ENCODE results near the gene TOM1.

TOM1 gene

DNA sequence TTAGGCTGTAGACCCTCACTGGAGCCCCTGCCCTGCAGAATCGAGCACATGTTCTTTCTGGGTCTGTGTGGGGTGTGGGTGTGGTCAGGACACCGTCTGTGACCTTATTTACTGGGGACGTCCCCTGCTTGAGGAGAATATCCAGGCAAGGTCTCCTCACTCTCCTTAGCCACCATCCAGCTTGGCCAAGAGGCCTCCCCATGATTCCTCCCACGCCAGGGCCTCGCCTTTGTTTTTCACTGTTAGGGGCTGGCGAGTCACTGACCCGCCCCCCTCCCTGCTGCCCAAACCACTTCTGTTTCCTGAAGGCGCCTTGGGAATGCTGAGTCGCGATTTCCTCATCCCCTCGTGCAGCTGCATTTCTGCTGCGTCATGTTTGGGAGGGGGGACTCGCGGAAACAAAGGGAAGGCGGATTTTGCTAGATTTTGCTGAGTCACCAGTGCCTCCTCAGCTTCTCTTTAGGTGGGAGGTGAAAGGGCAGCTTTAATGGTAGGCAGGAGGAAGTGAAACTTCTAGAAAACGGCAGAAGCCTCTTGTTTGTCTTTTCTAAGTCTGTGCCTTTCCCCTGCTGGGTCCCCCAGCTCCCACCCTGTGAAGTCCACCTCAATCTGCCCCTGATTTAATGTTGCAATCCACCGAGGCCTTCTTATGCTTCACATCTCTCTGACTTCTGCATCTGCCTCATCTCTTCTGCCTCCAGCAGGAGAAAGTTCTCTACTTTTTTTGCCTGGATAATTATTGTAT, 77.2 kb downstream of the TOM1 start:
- DNase-seq (ENCODE audit: insufficient read length, low spot score) (peak; percentile 63), FAIRE-seq (peak; percentile 88)
- TF ChIP-seq POU2F2 (IDR thresholded peaks at IDR 0.05; ENCODE audit: low read depth, low read length) (0 out of 2 replicates have a peak, but pooled peaks have one; percentile 50), POLR2A (IDR thresholded peaks at IDR 0.05; ENCODE audit: low read depth, low read length) (peak; percentile 50; the same call in 1 of the 2 replicates), PAX5 (IDR thresholded peaks at IDR 0.05; ENCODE audit: insufficient read depth, low read length, severe bottlenecking) (no peak), TAF1 (IDR thresholded peaks at IDR 0.05; ENCODE audit: low read depth, low read length) (no peak), SPI1 (IDR thresholded peaks at IDR 0.05; ENCODE audit: low read depth, low read length) (peak; percentile 100), POLR2AphosphoS5 (IDR thresholded peaks at IDR 0.05; ENCODE audit: low read depth, low read length) (no peak)

GRCh38 chr22:35377735-35378134, 78.0 kb downstream of the TOM1 start:
- DNase-seq (ENCODE audit: insufficient read length, low spot score) = no peak
- no peak for TF ChIP-seq TAF1 (IDR thresholded peaks at IDR 0.05; ENCODE audit: low read depth, low read length)
- TF ChIP-seq POLR2AphosphoS5 (IDR thresholded peaks at IDR 0.05; ENCODE audit: low read depth, low read length) = no peak
- no peak for TF ChIP-seq POU2F2 (IDR thresholded peaks at IDR 0.05; ENCODE audit: low read depth, low read length)
- TF ChIP-seq SPI1 (IDR thresholded peaks at IDR 0.05; ENCODE audit: low read depth, low read length) = no peak
- no peak for TF ChIP-seq POLR2A (IDR thresholded peaks at IDR 0.05; ENCODE audit: low read depth, low read length)
- FAIRE-seq = no peak

DNA sequence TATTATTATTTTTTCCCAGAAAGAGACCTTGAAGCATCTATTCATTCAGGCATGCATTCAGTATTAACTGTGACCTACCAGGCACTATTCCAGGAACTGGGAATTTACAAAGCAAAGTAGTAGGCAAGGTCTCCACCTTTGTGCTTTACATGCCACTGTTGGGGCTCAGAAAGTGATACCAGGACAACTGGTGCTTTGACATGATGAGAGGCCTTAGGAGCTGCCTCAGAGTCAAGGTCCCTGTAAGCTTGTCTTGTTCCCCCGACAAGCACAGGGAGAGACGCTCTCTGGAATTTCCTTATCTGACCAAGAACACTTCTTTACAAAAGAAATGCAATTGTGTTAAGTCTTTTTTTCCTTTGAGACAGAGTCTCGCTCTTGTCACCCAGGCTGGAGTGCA, 78.9 kb downstream of the TOM1 start:
- TF ChIP-seq TAF1 (IDR thresholded peaks at IDR 0.05; ENCODE audit: low read depth, low read length) (no peak), SPI1 (IDR thresholded peaks at IDR 0.05; ENCODE audit: low read depth, low read length) (no peak), PAX5 (IDR thresholded peaks at IDR 0.05; ENCODE audit: insufficient read depth, low read length, severe bottlenecking) (no peak), POU2F2 (IDR thresholded peaks at IDR 0.05; ENCODE audit: low read depth, low read length) (no peak), POLR2A (IDR thresholded peaks at IDR 0.05; ENCODE audit: low read depth, low read length) (no peak), POLR2AphosphoS5 (IDR thresholded peaks at IDR 0.05; ENCODE audit: low read depth, low read length) (no peak)
- no peak for FAIRE-seq
- no peak for DNase-seq (ENCODE audit: insufficient read length, low spot score)

- DNase-seq (ENCODE audit: insufficient read length, low spot score) = no peak
- no peak for TF ChIP-seq PAX5 (IDR thresholded peaks at IDR 0.05; ENCODE audit: insufficient read depth, low read length, severe bottlenecking)
- no peak for TF ChIP-seq POU2F2 (IDR thresholded peaks at IDR 0.05; ENCODE audit: low read depth, low read length)
- no peak for TF ChIP-seq TAF1 (IDR thresholded peaks at IDR 0.05; ENCODE audit: low read depth, low read length)
- TF ChIP-seq POLR2A (IDR thresholded peaks at IDR 0.05; ENCODE audit: low read depth, low read length) = no peak
- TF ChIP-seq POLR2AphosphoS5 (IDR thresholded peaks at IDR 0.05; ENCODE audit: low read depth, low read length) = no peak
- FAIRE-seq = no peak
Measured at GRCh38 chr22:35379146-35379993, 79.7 kb downstream of the TOM1 start.

GRCh38 chr22:35380013-35380412, 80.3 kb downstream of the TOM1 start:
- no peak for DNase-seq (ENCODE audit: insufficient read length, low spot score)
- TF ChIP-seq PAX5 (IDR thresholded peaks at IDR 0.05; ENCODE audit: insufficient read depth, low read length, severe bottlenecking) (no peak), SPI1 (IDR thresholded peaks at IDR 0.05; ENCODE audit: low read depth, low read length) (no peak), TAF1 (IDR thresholded peaks at IDR 0.05; ENCODE audit: low read depth, low read length) (no peak), POU2F2 (IDR thresholded peaks at IDR 0.05; ENCODE audit: low read depth, low read length) (no peak), POLR2A (IDR thresholded peaks at IDR 0.05; ENCODE audit: low read depth, low read length) (no peak), POLR2AphosphoS5 (IDR thresholded peaks at IDR 0.05; ENCODE audit: low read depth, low read length) (no peak)
- FAIRE-seq = no peak

- DNase-seq (ENCODE audit: insufficient read length, low spot score) (peak; percentile 78), FAIRE-seq (peak; percentile 95)
- TF ChIP-seq SPI1 (IDR thresholded peaks at IDR 0.05; ENCODE audit: low read depth, low read length) = no peak
- no peak for TF ChIP-seq PAX5 (IDR thresholded peaks at IDR 0.05; ENCODE audit: insufficient read depth, low read length, severe bottlenecking)
- TF ChIP-seq POLR2AphosphoS5 (IDR thresholded peaks at IDR 0.05; ENCODE audit: low read depth, low read length) = peak; percentile 78
- TF ChIP-seq POU2F2 (IDR thresholded peaks at IDR 0.05; ENCODE audit: low read depth, low read length) = peak; percentile 14; the same call in 1 of the 2 replicates
- peak; percentile 71 for TF ChIP-seq POLR2A (IDR thresholded peaks at IDR 0.05; ENCODE audit: low read depth, low read length)
- TF ChIP-seq TAF1 (IDR thresholded peaks at IDR 0.05; ENCODE audit: low read depth, low read length) = peak; percentile 74
Measured at GRCh38 chr22:35380537-35381423, 81.1 kb downstream of the TOM1 start, which contains the start of gene HMOX1. Gene HMOX1, plus strand, starts transcription at chr22:35381096. Its CDS starts 78 bp downstream, at chr22:35381174.

GRCh38 chr22:35381424-35382009, 81.8 kb downstream of the TOM1 start:
- DNase-seq (ENCODE audit: insufficient read length, low spot score) (no peak), FAIRE-seq (peak; percentile 61)
- no peak for TF ChIP-seq POU2F2 (IDR thresholded peaks at IDR 0.05; ENCODE audit: low read depth, low read length)
- TF ChIP-seq PAX5 (IDR thresholded peaks at IDR 0.05; ENCODE audit: insufficient read depth, low read length, severe bottlenecking) = no peak
- TF ChIP-seq TAF1 (IDR thresholded peaks at IDR 0.05; ENCODE audit: low read depth, low read length) = no peak
- TF ChIP-seq POLR2AphosphoS5 (IDR thresholded peaks at IDR 0.05; ENCODE audit: low read depth, low read length) = no peak
- TF ChIP-seq SPI1 (IDR thresholded peaks at IDR 0.05; ENCODE audit: low read depth, low read length) = no peak
- TF ChIP-seq POLR2A (IDR thresholded peaks at IDR 0.05; ENCODE audit: low read depth, low read length) = no peak

DNA sequence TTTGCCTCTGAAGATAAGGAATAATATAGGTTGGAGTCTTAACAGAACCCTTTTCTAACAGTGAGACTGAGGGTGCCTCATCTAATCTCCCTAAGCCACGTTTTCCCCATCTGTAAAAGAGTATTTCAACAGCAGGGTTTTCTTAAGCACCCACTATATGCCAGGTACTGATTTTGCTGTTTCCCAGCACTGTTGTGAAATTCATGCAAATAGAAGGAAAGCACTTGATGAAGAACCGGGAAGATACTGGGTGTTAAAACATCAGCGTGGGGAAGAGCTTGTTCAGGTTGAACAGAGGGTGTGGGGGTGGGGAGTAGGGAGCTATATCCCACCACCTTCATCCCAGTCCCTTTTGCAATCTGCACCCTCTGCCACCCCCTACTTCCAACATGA, 84.0 kb downstream of the TOM1 start:
- DNase-seq (ENCODE audit: insufficient read length, low spot score) = no peak
- TF ChIP-seq PAX5 (IDR thresholded peaks at IDR 0.05; ENCODE audit: insufficient read depth, low read length, severe bottlenecking) = no peak
- no peak for TF ChIP-seq POLR2AphosphoS5 (IDR thresholded peaks at IDR 0.05; ENCODE audit: low read depth, low read length)
- no peak for TF ChIP-seq POU2F2 (IDR thresholded peaks at IDR 0.05; ENCODE audit: low read depth, low read length)
- TF ChIP-seq SPI1 (IDR thresholded peaks at IDR 0.05; ENCODE audit: low read depth, low read length) = no peak
- no peak for TF ChIP-seq TAF1 (IDR thresholded peaks at IDR 0.05; ENCODE audit: low read depth, low read length)
- no peak for TF ChIP-seq POLR2A (IDR thresholded peaks at IDR 0.05; ENCODE audit: low read depth, low read length)
- FAIRE-seq = no peak
